ENCODE data around the gene TAF11L12.
"Not testable (repeated sequence)": the region's sequence is repeated elsewhere in the genome, so short reads cannot be mapped to it uniquely, and the experiment has no call there.

The TAF11L12 gene

GRCh38 chr5:17610092-17610491, at the start of gene TAF11L12:
TSS of gene TAF11L12 (plus strand) at chr5:17610392.
- in situ Hi-C loops (cut with HindIII; ENCODE audit: low sequenced_read_pairs), result not testable (repeated sequence)

- in situ Hi-C loops (cut with HindIII; ENCODE audit: low sequenced_read_pairs), result not testable (repeated sequence)
Measured at GRCh38 chr5:17585658-17586057, 24.5 kb upstream of the TAF11L12 start, which contains the start of gene TAF11L7. TSS of gene TAF11L7 (minus strand) at chr5:17585758.

GRCh38 chr5:17590860-17591259, 19.3 kb upstream of the TAF11L12 start, which contains the start of gene TAF11L8:
TSS of gene TAF11L8 (minus strand) at chr5:17590960.
- in situ Hi-C loops (cut with HindIII; ENCODE audit: low sequenced_read_pairs), result not testable (repeated sequence)

- in situ Hi-C loops (cut with HindIII; ENCODE audit: low sequenced_read_pairs), result not testable (repeated sequence)
Measured at GRCh38 chr5:17594255-17594654, 15.9 kb upstream of the TAF11L12 start, which contains the start of gene TAF11L9. TSS of gene TAF11L9 (minus strand) at chr5:17594394.

- in situ Hi-C loops (cut with HindIII; ENCODE audit: low sequenced_read_pairs), result not testable (repeated sequence)
Measured at GRCh38 chr5:17597728-17598127, 12.5 kb upstream of the TAF11L12 start, which contains the start of gene TAF11L10. TSS of gene TAF11L10 (minus strand) at chr5:17597828.

GRCh38 chr5:17603880-17604279, 6.3 kb upstream of the TAF11L12 start, which contains the start of gene TAF11L11:
TSS of gene TAF11L11 (plus strand) at chr5:17604183.
- in situ Hi-C loops (cut with HindIII; ENCODE audit: low sequenced_read_pairs), result not testable (repeated sequence)

- in situ Hi-C loops (cut with HindIII; ENCODE audit: low sequenced_read_pairs), result no loop called here
Measured at GRCh38 chr5:17604951-17605350, 5.2 kb upstream of the TAF11L12 start.

GRCh38 chr5:17607461-17607860, 2.7 kb upstream of the TAF11L12 start:
- in situ Hi-C loops (cut with HindIII; ENCODE audit: low sequenced_read_pairs), result not testable (repeated sequence)

- in situ Hi-C loops (cut with HindIII; ENCODE audit: low sequenced_read_pairs), result no loop called here
Measured at GRCh38 chr5:17614872-17615605, 4.8 kb downstream of the TAF11L12 start.

GRCh38 chr5:17619354-17619753, 9.2 kb downstream of the TAF11L12 start:
- in situ Hi-C loops (cut with HindIII; ENCODE audit: low sequenced_read_pairs), result no loop called here

- in situ Hi-C loops (cut with HindIII; ENCODE audit: low sequenced_read_pairs), result no loop called here
Measured at GRCh38 chr5:17620627-17621026, 10.4 kb downstream of the TAF11L12 start.

GRCh38 chr5:17625686-17626085, 15.5 kb downstream of the TAF11L12 start:
- in situ Hi-C loops (cut with HindIII; ENCODE audit: low sequenced_read_pairs), result no loop called here

- in situ Hi-C loops (cut with HindIII; ENCODE audit: low sequenced_read_pairs), result not testable (repeated sequence)
Measured at GRCh38 chr5:17631788-17632187, 21.6 kb downstream of the TAF11L12 start, which contains the start of gene TAF11L13. TSS of gene TAF11L13 (plus strand) at chr5:17632088.

GRCh38 chr5:17634160-17634559, 24.0 kb downstream of the TAF11L12 start, which contains the start of gene TAF11L14:
TSS of gene TAF11L14 (plus strand) at chr5:17634460.
- in situ Hi-C loops (cut with HindIII; ENCODE audit: low sequenced_read_pairs), result no loop called here

GRCh38 chr5:17649232-17649631, 39.0 kb downstream of the TAF11L12 start:
- in situ Hi-C loops (cut with HindIII; ENCODE audit: low sequenced_read_pairs), result not testable (repeated sequence)

- in situ Hi-C loops (cut with HindIII; ENCODE audit: low sequenced_read_pairs), result not testable (repeated sequence)
Measured at GRCh38 chr5:17655201-17655759, 45.1 kb downstream of the TAF11L12 start.

- in situ Hi-C loops (cut with HindIII; ENCODE audit: low sequenced_read_pairs), result no loop called here
Measured at GRCh38 chr5:17655921-17656320, 45.7 kb downstream of the TAF11L12 start.

All from DLD1 (cell line).